ENCODE measurements around the gene DCPS. TPM values are rescaled to one million over a fixed set of nuclear protein-coding genes. Genes with fewer than 3 reads are reported as not detected.
"Not testable (repeated sequence)": the region's sequence is repeated elsewhere in the genome, so short reads cannot be mapped to it uniquely, and the experiment has no call there.

DCPS gene
- total and polyA plus RNA-seq, 3 donors from 2014 or later, result 16.8 to 20.9 (median 16.9) TPM

GRCh38 chr11:126383339-126384335 lies 79.8 kb downstream of the DCPS start:
- no peak for DNase-seq

GRCh38 chr11:126384449-126385070 lies 80.7 kb downstream of the DCPS start:
- intact Hi-C loops (cut with DNase I; ENCODE audit: low total_unique reads), result no loop called here
- Histone ChIP-seq H3K27me3 (no peaks in the 10 kb centered on the region), H3K9me3 (no peaks in the 10 kb centered on the region), H3K36me3 (ENCODE audit: low read depth, missing control alignments) (no peaks in the 10 kb centered on the region), H3K4me1 (peaks cover 29% of the 10 kb centered on the region), H3K4me3 (no peak overlapping the region), H3K27ac (no peak overlapping the region)
- TF ChIP-seq, protein P1, sequence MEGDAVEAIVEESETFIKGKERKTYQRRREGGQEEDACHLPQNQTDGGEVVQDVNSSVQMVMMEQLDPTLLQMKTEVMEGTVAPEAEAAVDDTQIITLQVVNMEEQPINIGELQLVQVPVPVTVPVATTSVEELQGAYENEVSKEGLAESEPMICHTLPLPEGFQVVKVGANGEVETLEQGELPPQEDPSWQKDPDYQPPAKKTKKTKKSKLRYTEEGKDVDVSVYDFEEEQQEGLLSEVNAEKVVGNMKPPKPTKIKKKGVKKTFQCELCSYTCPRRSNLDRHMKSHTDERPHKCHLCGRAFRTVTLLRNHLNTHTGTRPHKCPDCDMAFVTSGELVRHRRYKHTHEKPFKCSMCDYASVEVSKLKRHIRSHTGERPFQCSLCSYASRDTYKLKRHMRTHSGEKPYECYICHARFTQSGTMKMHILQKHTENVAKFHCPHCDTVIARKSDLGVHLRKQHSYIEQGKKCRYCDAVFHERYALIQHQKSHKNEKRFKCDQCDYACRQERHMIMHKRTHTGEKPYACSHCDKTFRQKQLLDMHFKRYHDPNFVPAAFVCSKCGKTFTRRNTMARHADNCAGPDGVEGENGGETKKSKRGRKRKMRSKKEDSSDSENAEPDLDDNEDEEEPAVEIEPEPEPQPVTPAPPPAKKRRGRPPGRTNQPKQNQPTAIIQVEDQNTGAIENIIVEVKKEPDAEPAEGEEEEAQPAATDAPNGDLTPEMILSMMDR (IDR thresholded peaks at IDR 0.05), result no peak
- no peak for TF ChIP-seq POLR2A (IDR thresholded peaks at IDR 0.05)
- no peak for DNase-seq
- WGBS, 2 donors, result 85 to 95% methylated on average over 4 to 9 of the region's 9 CpGs

More at GRCh38 chr11:126383339-126384335, 79.8 kb downstream of the DCPS start:
- no peaks in the 10 kb centered on the region for H3K9me3 ChIP-seq
- H3K27me3 ChIP-seq, result no peaks in the 10 kb centered on the region
- no peak overlapping the region for H3K27ac ChIP-seq
- no peak overlapping the region for H3K4me3 ChIP-seq
- peaks cover 35% of the 10 kb centered on the region for H3K4me1 ChIP-seq
- WGBS, 2 donors, result 67 to 81% methylated on average over 16 to 20 of the region's 20 CpGs
- TF ChIP-seq, protein P1 (IDR thresholded peaks at IDR 0.05), result no peak
- no peak for TF ChIP-seq POLR2A (IDR thresholded peaks at IDR 0.05)
- intact Hi-C loops (cut with DNase I; ENCODE audit: low total_unique reads), result no loop called here
- no peaks in the 10 kb centered on the region for H3K36me3 ChIP-seq (ENCODE audit: low read depth, missing control alignments)

- H3K36me3 ChIP-seq (ENCODE audit: low read depth, missing control alignments), result no peaks in the 10 kb centered on the region
- H3K27ac ChIP-seq, result peak overlapping the region in 1 of 2 donors; percentile 47
- no peak for DNase-seq
- WGBS, 2 donors, result 51 to 54% methylated on average over 8 of the region's 8 CpGs
- no peak for TF ChIP-seq POLR2A (IDR thresholded peaks at IDR 0.05)
- TF ChIP-seq, protein P1 (IDR thresholded peaks at IDR 0.05), result no peak
- H3K27me3 ChIP-seq, result no peaks in the 10 kb centered on the region
- peaks cover 34% of the 10 kb centered on the region for H3K4me1 ChIP-seq
- no peak overlapping the region for H3K4me3 ChIP-seq
- no peaks in the 10 kb centered on the region for H3K9me3 ChIP-seq
- intact Hi-C loops (cut with DNase I; ENCODE audit: low total_unique reads), result no loop called here
Observed at GRCh38 chr11:126385991-126386728, 82.3 kb downstream of the DCPS start.

DNA sequence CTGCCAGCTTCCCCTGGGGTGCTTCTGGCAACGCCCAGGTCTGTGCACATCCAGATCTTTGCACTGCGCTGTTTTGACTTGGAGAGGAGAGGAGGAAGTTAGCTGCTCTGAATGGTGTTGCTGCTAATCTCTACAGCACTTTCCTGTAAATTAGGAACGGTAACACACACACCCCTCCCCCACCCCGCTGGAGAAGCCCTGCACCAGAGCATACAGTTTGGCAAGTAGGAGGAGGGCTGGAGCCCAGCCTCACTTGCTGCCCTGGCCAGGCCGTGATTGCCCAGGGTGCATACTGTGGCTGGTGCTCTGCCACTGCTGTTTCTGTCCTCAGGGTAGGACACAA lies 82.8 kb downstream of the DCPS start:
- DNase-seq; H3K27me3 ChIP-seq; H3K9me3 ChIP-seq; H3K27ac ChIP-seq; intact Hi-C loops (cut with DNase I; ENCODE audit: low total_unique reads); H3K36me3 ChIP-seq (ENCODE audit: low read depth, missing control alignments); H3K4me3 ChIP-seq: not testable (repeated sequence)
- H3K4me1 ChIP-seq, result peaks cover 39% of the 10 kb centered on the region
- WGBS, 2 donors, result 29 to 42% methylated on average over 2 to 5 of the region's 5 CpGs

DNA sequence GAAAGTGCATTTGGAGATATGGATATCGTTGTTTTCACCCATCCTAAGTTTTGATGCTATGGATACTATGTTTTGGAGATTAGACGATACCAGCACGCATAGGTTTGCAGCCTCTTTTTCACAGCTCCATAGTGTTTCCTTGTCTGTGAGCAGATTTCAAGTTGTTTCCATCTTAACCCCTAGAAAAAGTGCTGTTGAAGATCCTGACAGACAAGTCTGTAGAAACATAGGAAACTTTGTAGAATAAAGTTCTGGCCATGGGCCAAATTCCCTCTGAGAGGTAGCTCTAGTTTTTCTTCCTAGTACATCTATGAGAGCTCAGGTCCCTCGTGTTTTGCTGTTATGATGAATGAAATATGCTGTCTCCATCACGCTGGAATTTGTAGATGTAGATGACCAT lies 84.0 kb downstream of the DCPS start:
- H3K27me3 ChIP-seq, result no peaks in the 10 kb centered on the region
- WGBS, 2 donors, result 56 to 62% methylated on average over 5 of the region's 5 CpGs
- intact Hi-C loops (cut with DNase I; ENCODE audit: low total_unique reads), result no loop called here
- no peak overlapping the region for H3K27ac ChIP-seq
- no peaks in the 10 kb centered on the region for H3K36me3 ChIP-seq (ENCODE audit: low read depth, missing control alignments)
- DNase-seq, result no peak
- H3K4me3 ChIP-seq, result no peak overlapping the region
- peaks cover 48% of the 10 kb centered on the region for H3K4me1 ChIP-seq
- no peak for TF ChIP-seq POLR2A (IDR thresholded peaks at IDR 0.05)
- TF ChIP-seq, protein P1 (IDR thresholded peaks at IDR 0.05), result no peak
- no peaks in the 10 kb centered on the region for H3K9me3 ChIP-seq
